NB4 (cell line): ENCODE measurements around the gene ANKRD22.

ENCODE experiments used
- DNase-seq: peaks from one replicate; pipeline ENCODE4 v3.0.0; 2010; ENCODE audit warnings: low read depth
- H3K4me3 ChIP-seq: one replicate; pipeline ENCODE4 v1.5.1; 2011; ENCODE audit warnings: mild to moderate bottlenecking, low read depth, low read length, moderate library complexity
- CTCF ChIP-seq: IDR thresholded peaks from one replicate; pipeline ENCODE4 v1.5.1; 2012; ENCODE audit warnings: low read depth, low read length
- MYC ChIP-seq: IDR thresholded peaks from 2 replicates; pipeline ENCODE4 v1.6.1; 2011; ENCODE audit warnings: low read depth, low read length
- POLR2A ChIP-seq: IDR thresholded peaks from 2 replicates; pipeline ENCODE4 v1.6.1; 2011; ENCODE audit warnings: mild to moderate bottlenecking; ENCODE audit not compliant: insufficient read length; ENCODE audit errors: extremely low read depth
- TF ChIP-seq, protein P1 (sequence below): IDR thresholded peaks from 2 replicates; pipeline ENCODE4 v1.6.1; 2011; ENCODE audit warnings: low read depth, low read length

The ANKRD22 gene

DNA sequence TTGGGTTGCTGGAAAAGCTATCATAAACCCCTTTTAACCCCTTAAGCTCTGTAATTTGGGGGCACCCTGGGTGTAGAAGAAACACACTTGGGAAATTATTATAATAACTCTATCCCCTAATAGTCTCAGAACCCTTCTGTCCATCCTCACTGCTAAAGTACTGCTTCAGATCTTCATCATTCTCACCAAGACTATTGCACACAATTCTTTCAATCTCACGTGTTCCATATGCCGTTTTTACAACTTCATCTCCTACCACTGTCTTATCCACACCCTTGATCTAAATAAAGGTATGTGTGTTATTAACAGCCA is 15.8 kb downstream of the ANKRD22 start:
- H3K4me3 ChIP-seq: no peak overlapping the region
- DNase-seq: no peak
- TF ChIP-seq CTCF: no peak
- no peak for TF ChIP-seq MYC
- TF ChIP-seq, protein P1, sequence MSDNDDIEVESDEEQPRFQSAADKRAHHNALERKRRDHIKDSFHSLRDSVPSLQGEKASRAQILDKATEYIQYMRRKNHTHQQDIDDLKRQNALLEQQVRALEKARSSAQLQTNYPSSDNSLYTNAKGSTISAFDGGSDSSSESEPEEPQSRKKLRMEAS: no peak
- no peak for TF ChIP-seq POLR2A

DNA sequence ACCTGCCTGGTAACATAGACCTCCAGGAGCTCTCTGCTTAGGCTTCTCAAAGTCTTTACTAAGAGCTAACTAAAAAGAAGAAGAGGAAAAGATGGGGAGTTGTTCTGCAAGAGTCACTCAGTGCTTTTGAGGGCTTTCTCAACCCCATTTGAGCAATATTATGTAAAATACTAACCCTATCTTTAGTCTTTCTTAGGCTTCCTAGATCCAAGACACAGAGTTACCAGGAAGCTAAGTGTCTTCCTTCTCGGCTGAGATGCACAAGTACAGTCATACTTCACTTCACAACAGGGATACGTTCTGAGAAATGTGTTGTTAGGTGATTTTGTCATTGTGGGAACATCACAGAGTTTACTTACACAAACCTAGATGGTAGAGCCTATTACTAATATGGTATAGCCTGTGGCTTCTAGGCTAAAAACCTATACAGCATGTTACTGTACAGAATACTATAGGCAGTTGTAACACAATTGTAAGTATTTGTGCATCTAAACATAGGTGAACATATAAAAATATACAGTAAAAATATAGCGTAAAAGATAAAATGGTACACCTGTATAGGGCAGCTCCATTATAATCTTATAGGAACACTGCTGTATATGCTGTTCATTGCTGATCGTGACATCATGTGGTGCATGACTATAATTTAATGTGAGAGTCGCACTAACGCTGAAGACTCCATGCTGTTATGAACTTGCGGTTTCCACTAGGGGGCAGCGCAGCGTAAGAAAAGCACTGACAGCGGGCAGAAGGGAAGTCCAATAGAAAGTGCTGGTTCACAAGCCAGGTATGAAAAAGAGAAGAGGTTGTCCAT is 16.3 kb downstream of the ANKRD22 start:
- no peak overlapping the region for H3K4me3 ChIP-seq
- peak; percentile 91 for DNase-seq
- no peak for TF ChIP-seq POLR2A
- TF ChIP-seq, protein P1: peak; percentile 86
- TF ChIP-seq CTCF: peak; percentile 88
- TF ChIP-seq MYC: peak; percentile 53; the same call in 1 of the 2 replicates

- TF ChIP-seq, protein P1: peak; percentile 42; the same call in 1 of the 2 replicates
- TF ChIP-seq MYC (0 out of 2 replicates have a peak, but pooled peaks have one; percentile 25), CTCF (no peak), POLR2A (no peak)
- no peak overlapping the region for H3K4me3 ChIP-seq
- DNase-seq: peak; percentile 88
Observed at GRCh38 chr10:88833723-88834122, 17.9 kb downstream of the ANKRD22 start.

DNA sequence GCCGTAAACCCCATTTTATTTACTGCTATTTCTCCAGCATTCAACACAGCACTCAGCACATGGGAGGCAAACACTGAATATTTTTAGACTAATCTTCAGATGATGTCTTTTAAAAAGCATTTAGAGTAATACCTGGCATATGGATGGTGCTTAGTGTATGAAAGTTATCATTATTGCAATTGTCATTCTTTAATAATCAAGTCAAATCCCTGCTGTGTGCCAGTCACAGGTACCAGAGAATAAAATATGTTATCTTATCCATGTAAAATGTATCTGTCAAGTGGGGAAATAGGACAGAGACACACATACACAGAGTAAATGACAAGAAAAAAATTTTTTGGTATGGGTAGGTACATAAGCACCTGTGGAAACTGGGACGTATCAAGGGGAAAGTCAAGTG is 18.5 kb downstream of the ANKRD22 start:
- TF ChIP-seq MYC (no peak), POLR2A (no peak), CTCF (no peak)
- TF ChIP-seq, protein P1: no peak
- no peak overlapping the region for H3K4me3 ChIP-seq
- DNase-seq: no peak

GRCh38 chr10:88832376-88832775 is 19.3 kb downstream of the ANKRD22 start:
- TF ChIP-seq, protein P1: no peak
- TF ChIP-seq POLR2A: no peak
- TF ChIP-seq CTCF: no peak
- no peak for TF ChIP-seq MYC
- DNase-seq: no peak
- no peak overlapping the region for H3K4me3 ChIP-seq
